ENCODE data around the gene PLCB1. TPM values are rescaled to one million over a fixed set of nuclear protein-coding genes. Genes with fewer than 3 reads are reported as not detected.
"Not testable (repeated sequence)": the region's sequence is repeated elsewhere in the genome, so short reads cannot be mapped to it uniquely, and the experiment has no call there.

Gene PLCB1
- total RNA-seq, 1 donor from 2014 or later: 6.3 TPM

DNA sequence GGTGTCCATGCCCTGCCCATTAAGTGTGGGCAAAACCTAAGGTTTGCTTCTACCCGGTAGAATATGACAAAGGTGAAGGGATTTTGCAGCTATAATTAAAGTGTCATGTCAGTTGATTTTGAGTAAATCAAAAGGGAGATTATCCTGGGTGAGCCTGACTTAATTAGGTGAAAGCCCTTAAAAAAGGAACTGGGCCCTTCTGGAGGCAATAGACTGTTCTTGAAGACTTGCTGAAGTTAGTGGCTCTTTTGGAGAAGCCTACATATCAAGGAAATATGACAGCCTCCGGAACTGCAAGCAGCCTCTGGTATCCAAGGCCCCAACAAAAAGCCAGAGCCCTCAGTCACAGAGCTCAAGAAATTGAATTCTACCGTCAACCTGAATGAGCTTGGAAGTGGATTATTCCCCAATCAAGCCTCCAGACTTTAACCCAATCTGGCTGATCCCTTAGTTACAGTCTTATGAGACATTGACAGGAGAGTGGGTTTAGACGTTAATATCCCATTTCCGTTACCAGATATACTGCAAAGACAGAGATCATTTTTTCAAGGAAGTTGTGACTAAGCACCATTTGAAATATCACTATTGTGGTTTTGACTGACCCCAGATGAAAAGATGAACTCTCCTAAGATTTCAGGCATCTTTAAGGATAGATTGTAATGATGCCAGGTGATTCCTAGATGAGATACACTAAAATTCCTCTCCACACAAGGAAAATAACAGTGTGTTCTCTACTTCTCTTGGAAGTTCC, 303.4 kb downstream of the PLCB1 start:
- TF ChIP-seq, protein P1, sequence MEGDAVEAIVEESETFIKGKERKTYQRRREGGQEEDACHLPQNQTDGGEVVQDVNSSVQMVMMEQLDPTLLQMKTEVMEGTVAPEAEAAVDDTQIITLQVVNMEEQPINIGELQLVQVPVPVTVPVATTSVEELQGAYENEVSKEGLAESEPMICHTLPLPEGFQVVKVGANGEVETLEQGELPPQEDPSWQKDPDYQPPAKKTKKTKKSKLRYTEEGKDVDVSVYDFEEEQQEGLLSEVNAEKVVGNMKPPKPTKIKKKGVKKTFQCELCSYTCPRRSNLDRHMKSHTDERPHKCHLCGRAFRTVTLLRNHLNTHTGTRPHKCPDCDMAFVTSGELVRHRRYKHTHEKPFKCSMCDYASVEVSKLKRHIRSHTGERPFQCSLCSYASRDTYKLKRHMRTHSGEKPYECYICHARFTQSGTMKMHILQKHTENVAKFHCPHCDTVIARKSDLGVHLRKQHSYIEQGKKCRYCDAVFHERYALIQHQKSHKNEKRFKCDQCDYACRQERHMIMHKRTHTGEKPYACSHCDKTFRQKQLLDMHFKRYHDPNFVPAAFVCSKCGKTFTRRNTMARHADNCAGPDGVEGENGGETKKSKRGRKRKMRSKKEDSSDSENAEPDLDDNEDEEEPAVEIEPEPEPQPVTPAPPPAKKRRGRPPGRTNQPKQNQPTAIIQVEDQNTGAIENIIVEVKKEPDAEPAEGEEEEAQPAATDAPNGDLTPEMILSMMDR (IDR thresholded peaks at IDR 0.05): no peak
- intact Hi-C loops (cut with DNase I): no loop called here
- ATAC-seq: no peak

DNA sequence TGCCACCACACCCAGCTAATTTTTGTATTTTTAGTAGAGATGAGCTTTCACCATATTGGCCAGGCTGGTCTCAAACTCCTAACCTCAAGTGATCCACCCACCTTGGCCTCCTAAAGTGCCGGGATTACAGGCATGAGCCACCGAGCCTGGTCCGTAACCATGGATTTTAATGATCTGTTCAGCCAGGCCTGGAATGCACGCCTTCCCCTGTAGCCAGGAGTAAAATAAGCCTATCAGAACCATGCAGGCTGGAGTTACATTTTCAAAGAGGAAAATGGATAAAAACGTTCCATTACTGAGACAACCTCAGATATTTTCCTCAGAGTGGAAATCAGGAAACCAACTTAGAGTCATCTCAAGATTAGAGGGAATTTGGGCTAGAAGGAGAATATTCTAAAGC, 304.9 kb downstream of the PLCB1 start:
- H3K27me3 ChIP-seq (ENCODE audit: low read depth); ATAC-seq; intact Hi-C loops (cut with DNase I); H3K9me3 ChIP-seq; H3K36me3 ChIP-seq; H3K4me3 ChIP-seq; H3K27ac ChIP-seq; DNase-seq: not testable (repeated sequence)
- H3K4me1 ChIP-seq: peaks cover 14% of the 10 kb centered on the region

More for the DNA sequence above, 303.4 kb downstream of the PLCB1 start:
- Histone ChIP-seq H3K4me3 (no peak overlapping the region), H3K27me3 (ENCODE audit: low read depth) (no peaks in the 10 kb centered on the region), H3K4me1 (peaks cover 14% of the 10 kb centered on the region), H3K27ac (no peak overlapping the region), H3K9me3 (no peaks in the 10 kb centered on the region), H3K36me3 (no peaks in the 10 kb centered on the region)
- no peak for DNase-seq

DNA sequence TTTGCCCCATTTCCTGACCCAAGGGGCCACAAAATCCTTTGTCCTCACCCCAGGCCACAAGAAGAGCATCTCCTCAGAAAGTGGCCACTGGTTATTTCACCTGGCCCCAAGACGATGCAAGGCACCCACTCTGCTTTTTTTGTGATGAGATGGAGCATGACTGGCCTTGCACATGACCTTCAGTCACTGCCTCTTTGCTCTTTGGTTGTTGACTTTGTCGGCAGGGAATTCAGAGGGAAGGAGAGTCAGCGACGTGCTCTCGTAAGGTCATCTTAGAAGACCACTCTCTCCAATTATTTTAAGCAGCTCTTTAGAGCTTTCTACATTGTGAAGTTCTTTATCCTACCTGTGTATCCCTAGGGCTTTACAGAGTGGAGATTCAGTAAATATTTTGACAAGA, 306.7 kb downstream of the PLCB1 start:
- ATAC-seq (no peak), DNase-seq (no peak)
- no peak overlapping the region for H3K27ac ChIP-seq

DNA sequence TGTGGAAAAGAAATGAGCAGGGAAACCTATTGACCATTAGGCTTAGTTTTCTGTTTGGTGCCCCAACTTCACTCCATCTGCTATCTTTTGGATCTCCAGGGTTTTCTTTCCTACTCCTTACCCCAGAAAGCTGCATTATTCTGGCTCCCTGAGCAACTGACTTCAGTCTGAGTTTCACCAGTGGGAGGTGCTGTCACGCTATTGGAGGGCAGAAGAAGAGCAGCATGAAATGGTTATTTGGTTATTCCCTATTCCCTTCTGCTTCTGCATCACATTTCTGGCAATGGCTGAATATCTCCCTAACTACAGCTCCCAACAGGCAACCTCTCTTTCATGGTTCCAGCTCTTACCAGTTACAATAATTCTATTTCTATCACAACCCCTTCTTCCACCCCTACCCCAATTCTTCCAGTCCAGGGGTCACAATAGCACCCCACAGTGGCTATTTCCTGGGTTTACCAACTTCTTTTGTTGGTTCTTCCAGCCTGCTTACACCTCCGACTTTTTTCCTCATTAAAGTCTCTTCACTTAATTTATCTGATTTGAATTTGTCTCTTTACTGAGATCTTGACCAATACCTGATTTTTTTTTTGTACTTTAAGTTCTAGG, 311.5 kb downstream of the PLCB1 start:
- intact Hi-C loops (cut with DNase I): no loop called here
- Histone ChIP-seq H3K4me1 (no peaks in the 10 kb centered on the region), H3K27ac (no peak overlapping the region), H3K4me3 (no peak overlapping the region), H3K27me3 (ENCODE audit: low read depth) (no peaks in the 10 kb centered on the region), H3K9me3 (no peaks in the 10 kb centered on the region), H3K36me3 (no peaks in the 10 kb centered on the region)
- TF ChIP-seq, protein P1 (IDR thresholded peaks at IDR 0.05): no peak
- ATAC-seq: no peak
- DNase-seq: no peak

More for the DNA sequence above, 306.7 kb downstream of the PLCB1 start:
- Histone ChIP-seq H3K9me3 (no peaks in the 10 kb centered on the region), H3K4me1 (no peaks in the 10 kb centered on the region), H3K36me3 (no peaks in the 10 kb centered on the region), H3K27me3 (ENCODE audit: low read depth) (no peaks in the 10 kb centered on the region), H3K4me3 (no peak overlapping the region)
- TF ChIP-seq, protein P1 (IDR thresholded peaks at IDR 0.05): no peak
- intact Hi-C loops (cut with DNase I): no loop called here

DNA sequence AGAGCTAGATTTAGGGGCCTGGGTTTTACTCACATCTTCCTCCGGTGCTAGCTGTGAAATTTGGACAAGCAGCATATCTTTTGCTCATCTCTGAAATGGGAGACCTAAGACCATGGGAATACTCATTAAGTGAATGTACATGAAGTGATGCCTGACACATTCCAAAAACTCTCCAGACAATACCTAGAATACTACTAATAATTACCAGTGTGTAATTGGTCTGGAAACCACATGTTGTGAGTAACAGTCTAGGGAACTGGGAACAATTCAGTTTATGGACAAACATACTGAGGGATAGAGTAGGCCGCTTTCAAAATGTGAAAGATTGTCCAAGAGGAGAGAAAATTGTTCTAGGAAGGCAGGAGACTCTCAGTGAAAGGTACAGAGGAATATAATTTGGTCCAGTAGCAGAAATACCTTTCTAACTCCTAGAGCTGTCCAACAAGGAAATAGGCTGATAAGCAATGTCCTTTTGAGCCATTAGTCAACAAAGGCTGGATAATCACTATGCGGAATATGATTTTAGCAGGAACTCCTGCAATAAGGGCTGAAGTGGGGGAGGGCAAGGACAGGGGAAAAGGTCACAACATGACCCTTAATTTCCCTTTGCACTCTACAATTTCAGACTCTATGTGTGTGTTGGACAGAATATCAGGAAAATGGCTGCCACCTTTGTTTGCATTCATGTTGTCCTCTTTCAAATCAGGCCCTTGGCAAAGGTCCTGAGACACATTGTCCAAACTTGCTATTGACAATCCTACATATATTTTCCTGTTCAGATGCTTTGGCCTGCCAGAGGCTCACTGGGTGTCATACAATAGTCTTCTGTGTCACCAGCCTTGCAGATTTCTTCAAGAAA, 315.4 kb downstream of the PLCB1 start:
- ATAC-seq (no peak), DNase-seq (no peak)
- intact Hi-C loops (cut with DNase I): no loop called here
- Histone ChIP-seq H3K9me3 (no peaks in the 10 kb centered on the region), H3K27me3 (ENCODE audit: low read depth) (no peaks in the 10 kb centered on the region), H3K36me3 (no peaks in the 10 kb centered on the region), H3K4me1 (no peaks in the 10 kb centered on the region), H3K27ac (no peak overlapping the region), H3K4me3 (no peak overlapping the region)
- TF ChIP-seq, protein P1 (IDR thresholded peaks at IDR 0.05): no peak
